Suppressor macrophage treated with lipopolysaccharide for 4 hours (primary cell): ENCODE measurements around the gene ZBTB20.

Experiments
- DNase-seq: peaks from one replicate; pipeline ENCODE4 v3.0.0-alpha.2; 2020

Gene ZBTB20

DNA sequence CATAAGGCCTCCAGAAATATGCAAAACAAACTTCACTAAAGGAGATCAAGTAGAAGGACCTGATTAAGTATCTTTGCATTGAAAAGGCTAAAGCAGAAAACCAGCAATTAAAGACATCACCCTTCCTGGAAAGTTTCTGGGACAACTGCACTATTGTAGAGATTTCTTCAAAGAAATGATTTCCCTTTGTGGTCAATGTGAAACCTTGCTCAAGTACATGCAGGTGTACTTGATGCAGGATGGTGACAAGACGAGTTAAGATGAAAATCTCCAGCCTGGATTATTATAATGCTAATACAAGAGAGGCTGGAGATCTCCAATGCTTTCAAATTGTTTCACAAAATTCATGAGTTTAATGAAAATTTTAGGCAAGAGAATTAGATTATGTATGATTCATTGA is 644.9 kb downstream of the ZBTB20 start:
- no peak for DNase-seq

DNA sequence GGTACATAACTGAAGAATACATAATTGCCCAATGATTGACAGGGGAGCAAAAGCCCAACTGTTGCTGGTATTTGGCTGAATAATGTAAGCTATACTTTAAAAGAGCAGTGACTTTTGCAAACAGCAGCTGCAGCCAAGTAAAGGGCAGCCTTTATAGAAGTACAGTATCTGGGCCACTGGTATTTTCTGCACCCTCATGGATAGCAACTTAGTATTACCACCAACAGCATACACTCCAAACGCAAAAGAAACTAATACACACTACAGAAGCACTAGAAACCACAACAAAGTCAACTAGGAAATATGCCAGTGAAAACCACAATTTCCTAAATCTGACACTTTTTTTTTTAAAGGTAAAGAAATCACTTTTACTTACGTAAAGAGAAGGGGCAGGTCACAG is 647.1 kb downstream of the ZBTB20 start:
- no peak for DNase-seq

DNA sequence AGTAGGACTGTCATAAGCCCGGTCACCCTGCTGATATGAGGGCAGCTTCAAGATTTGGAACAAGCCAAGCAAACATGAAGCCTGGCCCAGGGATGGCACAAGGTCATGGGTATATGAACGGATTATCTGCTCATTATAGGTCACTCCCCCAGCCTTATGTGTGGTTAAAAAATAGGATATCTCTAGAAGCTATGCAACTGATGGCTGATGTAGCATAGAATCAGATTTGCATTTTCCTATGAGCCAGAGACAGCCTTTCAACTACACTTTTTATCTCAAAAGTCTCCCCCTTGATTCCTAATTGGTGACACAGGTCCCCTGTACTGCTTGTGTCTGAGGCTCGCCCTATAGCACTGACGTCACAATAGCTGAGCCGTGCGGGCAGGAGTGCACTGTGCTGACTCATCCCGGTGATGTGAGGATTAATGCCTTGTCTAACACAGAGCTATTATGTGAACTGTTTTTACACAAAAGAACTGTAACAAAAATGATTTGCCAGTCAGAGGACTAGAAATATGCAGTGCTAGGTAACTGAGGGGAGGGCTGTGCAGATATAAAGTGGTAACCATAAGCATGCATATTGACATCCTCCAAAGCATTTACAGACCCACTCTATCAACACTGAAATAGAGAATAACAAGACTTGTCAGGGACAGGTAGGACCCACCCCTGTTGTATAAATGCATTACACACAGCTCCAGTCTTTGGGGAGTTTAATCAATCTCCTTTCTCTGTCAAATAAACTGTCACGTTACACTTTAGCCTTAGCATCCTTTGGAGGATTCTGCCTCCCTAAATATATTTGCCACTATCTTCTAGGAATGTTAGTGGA is 648.3 kb downstream of the ZBTB20 start:
- no peak for DNase-seq

DNA sequence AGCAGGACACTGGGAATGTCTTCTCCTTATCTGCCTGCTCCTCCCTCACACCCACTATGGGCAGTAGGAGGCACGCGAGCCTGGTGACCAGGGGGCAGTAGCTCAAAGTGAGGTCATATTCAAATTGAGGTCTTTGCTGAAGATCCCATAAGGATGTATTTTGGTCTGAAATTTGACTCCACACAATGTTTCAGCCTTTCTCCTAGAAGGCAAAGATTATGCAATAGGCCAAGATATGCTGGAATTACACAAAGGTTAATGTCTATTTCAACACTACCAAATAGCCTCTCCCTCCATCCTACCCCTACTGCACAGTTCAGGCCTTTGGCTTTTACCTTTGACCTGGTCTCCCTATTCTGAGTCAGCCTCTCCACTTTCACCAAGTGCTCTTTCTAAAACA is 650.2 kb downstream of the ZBTB20 start:
- DNase-seq: peak; percentile 6

DNA sequence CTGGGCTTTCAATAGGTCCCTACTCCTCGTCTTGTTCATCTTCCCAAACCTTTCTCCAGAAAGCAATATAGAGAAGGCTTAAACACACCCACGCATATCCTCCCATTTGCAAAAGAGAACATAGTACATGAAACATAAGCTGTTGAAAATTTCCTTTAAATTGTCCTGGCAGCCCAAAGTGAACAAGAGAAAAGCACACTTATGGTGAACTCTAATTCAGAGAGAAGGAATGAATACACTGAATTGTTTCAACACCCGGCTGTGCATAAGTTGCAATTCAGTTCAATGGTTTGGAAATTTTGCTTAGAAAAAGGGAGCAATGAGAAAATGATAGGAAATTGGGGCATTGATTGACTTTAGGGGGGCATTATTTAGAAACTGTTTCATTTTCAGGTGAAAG is 650.6 kb downstream of the ZBTB20 start:
- no peak for DNase-seq

DNA sequence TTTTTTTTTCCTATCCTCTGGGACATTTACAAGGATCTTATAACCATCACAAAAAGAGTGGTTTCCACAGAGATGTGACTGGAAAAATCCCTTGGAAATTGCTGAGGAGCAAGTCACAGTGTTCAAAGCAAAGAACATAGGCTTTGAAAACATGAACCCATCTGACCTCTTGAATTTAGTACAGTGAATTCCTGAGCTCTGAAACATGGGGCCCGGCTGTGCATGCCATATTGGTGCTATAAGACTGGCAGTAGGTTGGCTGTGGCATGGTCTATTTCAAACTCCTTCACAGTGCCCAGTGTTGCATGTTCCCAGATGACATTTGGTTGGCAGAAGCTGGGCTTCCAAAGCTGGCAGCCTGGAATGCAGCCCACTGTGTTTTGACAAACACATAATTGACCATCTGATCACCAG is 651.1 kb downstream of the ZBTB20 start:
- DNase-seq: no peak

DNA sequence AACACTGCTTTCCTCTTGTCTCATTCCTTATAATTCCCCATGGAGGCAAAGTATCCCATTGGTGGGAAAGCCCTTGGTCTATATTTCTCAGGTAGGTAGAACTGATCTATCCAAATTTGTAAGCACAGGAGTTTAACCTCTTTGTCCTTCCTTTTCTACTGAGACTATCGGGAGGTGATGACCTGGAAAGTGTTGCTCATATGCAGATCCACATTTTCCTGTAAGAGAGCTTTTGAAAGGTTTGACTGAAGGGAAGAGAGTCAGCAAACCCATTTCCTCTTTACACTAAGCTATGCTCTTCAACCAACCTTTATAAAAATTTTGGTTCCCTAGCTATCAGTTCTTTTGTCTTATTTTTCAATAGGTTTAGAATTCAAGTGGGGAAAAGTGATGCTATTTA is 652.6 kb downstream of the ZBTB20 start:
- peak; percentile 5 for DNase-seq

DNA sequence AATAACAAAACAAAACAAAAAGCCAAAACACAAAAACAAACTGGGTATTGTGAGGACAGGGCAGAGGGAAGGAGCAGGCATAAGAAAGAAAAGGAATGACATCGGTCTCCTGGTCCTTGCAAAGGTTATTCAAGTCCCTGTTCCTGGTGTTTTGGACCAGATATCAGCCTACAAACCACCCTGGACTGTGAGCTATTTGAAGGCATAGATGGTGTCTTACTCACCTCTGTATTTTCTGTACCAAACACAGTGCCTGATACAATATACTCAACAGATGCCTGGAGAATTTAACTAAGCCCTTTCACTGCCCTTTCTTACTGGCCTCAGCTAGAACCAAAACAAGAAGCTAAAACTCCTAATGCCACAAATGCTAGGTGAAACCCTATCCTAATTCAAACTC is 656.3 kb downstream of the ZBTB20 start:
- no peak for DNase-seq

DNA sequence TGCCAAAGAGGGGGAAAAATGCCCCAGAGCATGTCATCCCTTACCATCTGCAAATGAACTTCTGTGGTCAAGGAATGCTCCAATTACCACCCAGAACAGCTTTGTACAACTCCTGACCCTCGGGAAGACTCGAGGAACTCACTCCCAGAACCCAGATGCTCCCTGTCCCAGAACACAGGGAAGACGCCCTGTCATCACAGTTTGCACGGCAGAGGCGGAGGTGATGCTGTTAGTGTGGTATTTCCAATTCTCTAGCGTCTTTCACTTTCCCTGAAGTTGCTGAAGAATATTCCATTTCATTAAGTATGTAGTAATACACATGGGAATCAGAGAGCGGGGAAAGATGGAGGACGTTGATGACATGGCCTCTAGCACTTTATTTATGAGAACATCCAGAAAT is 659.6 kb downstream of the ZBTB20 start:
- no peak for DNase-seq

DNA sequence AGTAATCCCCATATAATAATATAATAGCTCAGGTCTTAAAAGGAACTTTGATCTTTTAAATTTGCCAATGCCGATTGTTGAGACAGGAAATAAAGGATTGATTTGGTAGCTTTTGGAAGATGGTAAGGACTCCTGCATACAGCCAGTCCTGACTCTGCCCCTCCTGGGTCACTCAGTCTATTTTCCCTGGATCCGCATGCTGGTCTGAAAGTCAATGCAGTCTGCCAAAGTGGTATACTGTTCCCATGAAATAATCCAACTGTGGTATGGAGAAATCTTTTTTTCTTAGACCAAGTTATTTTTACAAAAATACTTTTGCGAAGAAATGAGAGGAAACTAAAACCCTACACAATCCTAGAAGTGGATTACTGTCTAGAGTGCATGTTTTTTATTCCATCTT is 662.2 kb downstream of the ZBTB20 start:
- no peak for DNase-seq

DNA sequence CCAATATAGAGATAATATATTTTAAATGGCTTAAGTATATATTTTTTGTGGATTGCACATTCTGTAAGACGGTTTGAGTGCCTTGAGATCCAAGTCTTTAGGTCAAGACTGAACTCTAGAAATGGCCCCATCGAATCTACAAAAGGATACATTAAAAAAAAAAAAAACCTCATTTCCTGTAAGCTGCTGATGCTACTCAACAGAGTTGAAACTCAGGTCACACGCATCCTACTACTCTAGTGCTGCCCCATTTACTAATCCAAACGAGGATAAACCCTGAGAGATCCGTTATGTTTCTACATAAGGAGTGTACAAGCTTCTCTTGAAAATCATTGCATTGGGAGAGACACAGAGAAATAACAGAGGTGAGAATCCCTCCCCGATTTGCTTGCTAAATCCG is 666.0 kb downstream of the ZBTB20 start:
- DNase-seq: no peak

DNA sequence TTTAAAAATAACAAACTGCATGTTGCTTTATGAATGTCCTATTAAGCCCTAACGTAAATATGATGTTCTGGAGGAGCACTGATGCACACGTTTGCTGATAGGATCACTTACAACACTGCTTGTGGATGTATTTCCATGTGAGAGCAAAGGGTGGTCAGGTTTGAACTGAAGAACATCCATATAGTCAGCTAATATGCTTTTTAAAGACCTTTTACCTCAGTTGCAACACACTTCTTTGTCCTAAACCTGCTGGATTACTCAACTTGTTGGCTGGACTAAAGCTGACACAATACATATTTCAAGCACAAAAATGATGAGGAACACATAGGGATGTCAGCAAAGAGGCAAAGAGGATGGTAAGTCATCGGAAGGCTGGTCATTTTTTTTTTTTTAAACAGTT is 666.6 kb downstream of the ZBTB20 start:
- no peak for DNase-seq

DNA sequence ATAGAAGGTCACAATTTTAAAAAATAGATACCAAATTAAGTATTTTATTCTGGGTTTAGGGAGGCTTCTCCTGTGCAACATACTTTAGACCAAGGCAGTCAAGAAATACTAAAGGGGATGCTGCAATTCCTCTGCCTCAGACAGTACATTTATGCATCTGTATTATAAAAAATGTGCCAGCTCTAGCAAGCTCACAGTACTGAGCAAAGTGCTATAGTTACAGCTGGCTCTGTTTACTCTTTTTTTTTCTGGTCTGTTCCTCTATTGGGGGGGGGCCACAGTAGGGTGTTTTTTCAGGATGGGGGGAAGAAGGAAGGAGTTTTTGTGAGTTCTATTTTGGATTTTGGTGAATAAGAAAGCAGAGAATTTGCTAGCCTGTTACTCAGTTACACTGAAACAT is 668.3 kb downstream of the ZBTB20 start:
- DNase-seq: no peak

DNA sequence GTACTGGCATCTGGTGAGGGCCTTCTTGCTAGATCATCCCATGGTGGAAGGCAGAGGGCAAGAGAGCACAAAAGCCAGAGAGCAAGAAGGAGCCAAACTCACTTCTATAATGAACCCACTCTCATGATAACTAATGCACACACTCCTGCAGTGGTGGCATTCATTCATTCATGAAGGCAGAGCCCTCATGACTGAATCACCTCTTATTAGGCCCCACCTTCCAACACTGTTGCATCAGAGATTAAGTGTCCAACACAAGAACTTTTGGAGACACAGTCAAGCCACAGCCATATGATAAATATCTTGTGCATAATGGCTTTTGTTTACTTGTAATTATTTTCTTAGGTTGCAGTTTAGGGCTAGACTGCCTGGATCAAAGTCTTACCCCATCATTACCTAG is 670.6 kb downstream of the ZBTB20 start:
- DNase-seq: no peak

DNA sequence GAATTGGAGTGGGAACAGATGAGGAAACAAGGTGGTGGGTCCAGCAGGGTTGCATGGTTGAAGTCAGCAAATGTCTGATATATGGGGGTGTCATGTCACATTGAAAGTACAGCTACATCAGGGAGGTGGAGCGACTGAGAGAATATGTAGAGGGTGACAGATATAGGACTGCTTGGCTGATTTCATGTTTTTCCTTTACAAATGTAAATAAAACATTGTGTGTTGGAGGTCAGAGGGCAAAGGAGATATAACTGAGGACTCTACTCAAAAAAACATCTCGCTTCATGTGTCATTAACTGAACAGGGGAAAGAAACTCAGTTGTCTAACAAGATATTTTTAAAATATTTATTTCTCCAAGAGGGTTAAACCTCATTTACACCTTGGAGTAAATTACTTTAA is 675.6 kb downstream of the ZBTB20 start:
- no peak for DNase-seq

DNA sequence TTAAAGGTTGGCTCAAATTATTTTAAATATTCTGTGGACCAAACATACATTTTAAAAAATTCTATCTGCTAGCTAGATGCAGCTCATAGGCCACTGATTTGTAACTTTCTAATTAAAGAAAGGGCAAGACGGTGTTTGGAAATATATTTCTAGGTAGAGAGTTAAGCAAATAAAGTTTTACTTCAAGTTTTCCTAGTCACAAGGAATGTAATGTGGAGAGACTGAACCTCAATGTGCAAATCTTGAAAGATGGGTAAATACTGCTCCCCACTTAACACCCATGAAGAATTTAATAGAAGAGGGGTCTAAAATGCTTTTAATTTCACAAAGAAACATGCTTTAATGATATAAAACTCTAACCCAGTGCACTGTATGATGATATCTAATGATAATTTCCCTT is 678.0 kb downstream of the ZBTB20 start:
- DNase-seq: no peak

DNA sequence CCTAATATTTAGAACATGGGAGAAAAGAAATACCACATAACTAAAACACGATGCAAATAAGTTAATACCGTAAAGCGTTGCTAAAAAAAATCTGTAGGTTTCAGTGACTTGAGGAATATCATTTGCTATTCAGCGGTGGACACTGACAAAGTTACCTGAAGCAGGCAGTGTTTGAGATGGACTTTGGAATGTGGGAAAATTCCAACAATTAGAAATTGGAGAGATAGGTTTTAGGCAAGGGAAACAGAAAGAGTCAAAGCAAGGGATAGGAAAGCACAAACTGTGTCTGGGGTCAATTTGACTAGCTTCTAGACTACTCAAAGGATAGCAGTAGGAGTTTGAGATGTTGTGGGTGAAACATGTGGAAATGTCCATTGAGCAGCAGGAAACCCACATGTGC is 680.3 kb downstream of the ZBTB20 start:
- DNase-seq: no peak

DNA sequence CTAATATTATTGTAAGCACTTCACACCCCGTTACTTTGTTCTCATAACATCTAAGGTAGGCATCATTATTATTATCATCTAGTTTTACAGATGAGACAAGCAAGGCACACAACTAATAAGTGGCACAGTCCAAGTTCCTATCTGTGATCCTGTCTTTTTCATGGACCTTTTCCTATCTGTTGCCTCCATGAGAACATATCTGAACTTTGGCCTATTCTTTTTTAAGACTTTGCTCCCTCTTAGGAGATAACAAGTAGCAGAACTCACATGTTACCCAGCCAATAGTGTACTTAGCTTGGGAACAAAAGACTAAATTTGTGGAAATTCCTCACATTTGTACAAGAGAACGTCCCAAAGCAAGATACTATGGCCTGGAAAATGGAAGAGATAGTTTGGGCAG is 680.8 kb downstream of the ZBTB20 start:
- DNase-seq: no peak

DNA sequence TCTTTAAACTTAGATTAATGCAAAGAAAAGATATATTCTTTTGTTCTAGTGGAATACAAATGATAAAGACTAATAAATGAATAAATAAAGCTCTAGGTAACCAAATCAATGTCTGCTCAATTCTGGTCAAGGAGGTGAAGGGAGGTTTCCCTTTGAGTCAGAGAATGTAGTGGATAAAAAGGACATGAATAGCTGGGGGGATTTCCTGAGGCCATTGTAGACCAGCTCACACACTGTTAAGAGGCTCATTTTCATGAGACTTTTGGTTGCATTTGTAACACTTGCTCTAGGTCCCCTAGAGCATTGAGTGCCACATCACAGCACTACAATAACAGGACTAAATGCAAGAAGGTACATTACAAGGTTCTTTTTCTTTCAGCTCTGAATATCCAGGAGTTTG is 682.5 kb downstream of the ZBTB20 start:
- no peak for DNase-seq

DNA sequence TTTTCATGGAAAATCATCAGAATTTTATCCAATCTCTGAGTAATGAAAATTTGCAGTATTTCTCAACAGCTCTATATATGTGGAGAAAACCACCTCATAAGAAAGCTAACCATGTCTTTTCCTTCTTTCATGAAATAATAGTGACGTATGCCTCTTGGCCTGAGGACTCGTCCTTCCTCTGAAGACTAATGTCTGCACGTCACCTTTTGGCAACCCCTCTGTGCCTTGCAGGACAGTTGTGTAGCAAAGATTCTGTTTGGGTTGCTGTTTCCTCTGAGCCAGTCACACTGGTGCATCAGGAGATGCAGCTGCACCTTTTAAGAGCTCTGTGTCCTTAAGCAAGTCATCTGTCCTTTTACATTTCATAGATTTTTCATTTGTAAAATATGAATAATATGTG is 684.3 kb downstream of the ZBTB20 start:
- no peak for DNase-seq

DNA sequence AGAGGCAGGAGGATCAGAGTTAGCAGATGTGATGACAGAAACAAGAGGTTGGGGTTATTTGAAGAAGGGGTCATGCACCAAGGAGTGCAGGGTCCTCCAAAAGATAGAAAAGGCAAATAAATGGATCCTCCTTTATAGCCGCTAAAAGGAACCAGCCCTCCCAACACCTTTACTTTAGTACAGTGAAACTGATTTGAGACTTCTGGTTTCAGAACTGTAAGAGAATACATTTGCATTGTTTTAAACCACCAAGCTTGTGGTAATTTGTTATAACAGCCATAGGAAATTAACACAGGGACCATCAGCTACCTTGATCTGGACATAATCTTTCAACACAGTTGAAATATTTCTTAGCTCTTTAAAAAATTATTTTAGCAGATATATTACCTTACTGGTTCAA is 686.6 kb downstream of the ZBTB20 start:
- no peak for DNase-seq

DNA sequence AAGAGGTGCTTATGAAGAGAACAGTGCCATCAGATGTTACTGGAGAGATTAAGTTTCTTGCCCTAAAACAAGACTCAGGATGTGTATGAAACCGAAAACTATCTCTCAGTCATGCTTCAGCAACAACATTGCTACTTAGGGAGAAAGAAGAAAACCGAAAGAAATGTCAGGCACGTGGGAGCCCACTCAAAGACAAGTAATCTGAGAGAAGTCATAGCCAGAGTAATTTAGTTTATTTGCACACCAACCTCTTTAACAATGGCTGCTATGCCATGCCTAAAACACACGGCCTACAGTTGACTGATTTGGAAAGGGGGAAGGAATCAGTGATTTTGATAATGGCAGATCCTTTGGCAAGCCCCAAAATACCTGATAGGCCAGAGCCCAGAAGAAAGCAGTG is 690.3 kb downstream of the ZBTB20 start:
- no peak for DNase-seq

DNA sequence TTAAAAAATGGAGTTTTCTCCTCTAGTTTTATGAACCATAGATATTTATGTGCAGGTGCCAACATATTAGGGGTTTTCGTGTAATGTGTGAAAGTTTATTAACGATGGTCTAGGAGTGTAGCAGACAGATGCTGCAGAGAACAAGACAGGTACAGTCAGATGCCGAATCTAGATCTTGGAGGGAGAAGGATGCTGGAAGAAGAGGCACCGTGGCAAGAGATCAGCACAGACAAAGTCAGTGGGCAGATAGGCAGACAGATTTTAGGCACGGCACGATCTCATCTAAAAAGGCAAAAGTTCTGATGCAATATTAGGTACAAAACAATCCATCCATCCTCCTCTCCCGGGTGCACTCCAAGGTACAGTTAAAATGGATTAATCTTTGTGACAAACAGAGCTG is 691.7 kb downstream of the ZBTB20 start:
- DNase-seq: no peak

DNA sequence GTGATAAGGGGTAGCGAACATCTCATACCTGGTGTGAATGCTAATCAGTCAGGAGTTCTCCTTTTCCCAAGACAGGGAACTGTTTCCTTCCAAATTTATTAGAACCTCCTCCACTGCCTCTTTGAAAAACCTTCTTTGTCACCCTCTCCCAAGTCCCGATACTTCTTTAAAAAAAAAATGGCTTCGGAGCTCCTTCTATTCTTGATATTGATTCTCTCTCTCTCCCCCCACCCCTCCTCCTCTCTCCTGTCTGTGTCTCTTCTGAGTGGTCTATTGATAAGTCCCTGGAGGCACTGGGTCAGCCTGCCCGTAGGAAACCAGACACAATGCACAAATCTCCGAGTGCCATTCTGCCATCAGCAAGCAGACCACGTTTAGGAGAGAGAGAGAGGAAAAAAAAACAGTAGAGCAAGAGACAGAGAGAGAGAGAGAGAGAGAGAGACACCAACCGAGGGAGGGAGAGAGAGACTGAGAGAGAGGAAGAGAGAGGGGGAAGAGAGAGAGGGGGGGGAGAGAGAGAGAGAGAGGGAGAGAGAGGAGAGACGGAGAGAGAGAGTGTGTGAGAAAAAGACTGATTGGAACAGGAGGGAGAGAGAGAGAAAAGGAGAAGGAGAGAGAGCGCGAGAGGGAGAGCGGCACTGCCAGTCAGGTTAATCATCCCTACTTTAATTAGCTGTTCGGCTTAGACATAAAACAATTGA is 692.4 kb downstream of the ZBTB20 start:
- DNase-seq: no peak

DNA sequence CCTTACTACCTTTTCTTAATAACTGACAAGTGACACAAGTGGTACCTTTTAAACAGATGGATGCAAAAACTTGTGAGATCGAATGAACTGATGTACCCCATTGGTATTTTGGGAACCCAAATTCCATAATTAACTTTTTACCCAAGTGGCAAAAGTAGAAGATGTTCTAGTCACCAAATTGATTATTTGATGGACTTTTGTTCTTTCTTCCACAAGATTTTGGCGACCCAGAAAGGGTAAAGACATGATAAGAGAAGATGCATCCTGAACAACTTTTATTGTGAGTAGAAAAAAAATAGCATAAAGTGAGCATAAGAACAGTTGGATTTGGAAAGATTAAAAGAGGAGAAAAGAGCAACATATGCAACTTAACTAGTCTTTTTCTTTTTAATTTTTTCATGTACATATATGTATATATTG is 693.7 kb downstream of the ZBTB20 start:
- DNase-seq: no peak
